GM15510 (cell line): ENCODE results near the gene ZBTB25.

ENCODE experiments used
- POLR2A ChIP-seq: IDR thresholded peaks from 3 replicates; pipeline ENCODE4 v1.6.1; 2011; ENCODE audit warnings: borderline replicate concordance; ENCODE audit not compliant: insufficient read length; ENCODE audit errors: extremely low read depth

Gene ZBTB25

DNA sequence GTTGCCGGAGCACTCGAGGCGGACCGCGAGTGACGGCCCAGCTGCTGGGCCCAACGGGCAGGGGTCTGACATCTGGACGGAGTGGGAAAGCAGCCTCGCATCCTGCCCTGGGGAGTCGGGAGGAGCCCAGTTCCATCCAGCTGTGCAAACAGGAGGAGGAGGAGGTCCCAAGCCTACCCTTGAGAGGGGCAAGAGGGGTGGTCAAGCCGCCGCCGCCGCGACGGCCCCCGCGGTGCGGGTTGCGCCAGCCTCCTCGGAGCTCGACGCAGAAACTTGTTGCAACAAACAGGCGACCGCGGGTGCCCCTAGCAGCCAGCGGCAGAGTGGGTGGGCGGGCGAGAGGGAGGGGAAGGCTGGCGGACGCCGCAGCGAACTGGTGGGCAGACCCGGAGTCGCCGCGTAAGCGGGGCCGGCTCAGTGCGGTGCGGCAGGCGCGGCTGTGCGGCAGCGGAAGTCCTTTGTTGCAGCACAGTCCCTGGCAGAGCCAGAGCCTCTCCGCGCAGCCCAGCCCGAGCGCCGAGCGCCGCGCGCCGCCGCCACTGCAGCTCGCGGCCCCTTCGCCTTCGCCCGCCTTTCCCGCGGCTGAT is 765 bp upstream of the ZBTB25 start, which contains the start of gene ZBTB1:
Gene ZBTB1, plus strand, starts transcription at position 461 of the 587 bp plus-strand sequence. CDS start 16,735 bp downstream, outside the sequence.
- TF ChIP-seq POLR2A: peak; percentile 70

- no peak for TF ChIP-seq POLR2A
Measured at GRCh38 chr14:64502887-64503433, 678 bp downstream of the ZBTB25 start.

DNA sequence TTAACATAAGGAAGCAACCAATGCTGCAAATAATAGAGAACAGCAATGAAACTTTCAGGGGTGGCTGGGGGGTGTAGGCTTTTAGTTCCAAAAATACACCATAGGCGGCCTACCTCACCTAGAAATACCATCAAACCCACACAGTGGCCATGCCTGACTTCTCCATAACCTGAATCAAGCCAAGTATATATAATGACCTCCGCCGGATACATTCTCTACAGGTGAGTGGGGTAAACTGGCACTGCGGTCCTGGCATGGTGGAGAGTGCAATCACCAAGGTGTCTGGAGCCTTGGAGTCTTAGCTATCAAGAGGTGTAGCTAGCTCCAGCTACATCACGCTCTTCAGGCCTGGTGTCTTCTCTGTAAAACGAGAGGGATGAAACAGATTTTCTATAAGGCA is 1.2 kb downstream of the ZBTB25 start:
- no peak for TF ChIP-seq POLR2A

GRCh38 chr14:64501411-64502171 is 2.0 kb downstream of the ZBTB25 start:
- TF ChIP-seq POLR2A: no peak

- no peak for TF ChIP-seq POLR2A
Measured at GRCh38 chr14:64500088-64500487, 3.5 kb downstream of the ZBTB25 start.

- no peak for TF ChIP-seq POLR2A
Measured at GRCh38 chr14:64496764-64497163, 6.9 kb downstream of the ZBTB25 start.

- TF ChIP-seq POLR2A: no peak
Measured at GRCh38 chr14:64495252-64495651, 8.4 kb downstream of the ZBTB25 start.

DNA sequence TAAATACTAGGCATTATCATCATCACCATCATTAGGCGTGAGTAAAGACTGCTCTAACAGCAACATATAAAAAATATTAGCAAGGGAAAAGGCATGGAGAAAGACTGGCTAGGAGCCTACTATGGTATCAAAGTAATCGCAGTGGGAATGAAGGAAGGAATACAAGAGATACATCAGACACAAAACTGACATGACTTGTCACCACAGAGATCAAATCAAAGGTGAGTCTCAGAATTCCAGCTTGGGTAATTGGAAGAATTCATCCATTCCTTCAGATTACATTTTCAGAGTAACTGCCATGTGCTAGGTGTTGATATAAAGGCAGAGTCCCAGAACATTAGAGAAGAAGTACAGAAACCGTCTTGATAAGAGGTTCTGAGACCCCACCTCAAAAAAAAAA is 10.2 kb downstream of the ZBTB25 start:
- TF ChIP-seq POLR2A: no peak

DNA sequence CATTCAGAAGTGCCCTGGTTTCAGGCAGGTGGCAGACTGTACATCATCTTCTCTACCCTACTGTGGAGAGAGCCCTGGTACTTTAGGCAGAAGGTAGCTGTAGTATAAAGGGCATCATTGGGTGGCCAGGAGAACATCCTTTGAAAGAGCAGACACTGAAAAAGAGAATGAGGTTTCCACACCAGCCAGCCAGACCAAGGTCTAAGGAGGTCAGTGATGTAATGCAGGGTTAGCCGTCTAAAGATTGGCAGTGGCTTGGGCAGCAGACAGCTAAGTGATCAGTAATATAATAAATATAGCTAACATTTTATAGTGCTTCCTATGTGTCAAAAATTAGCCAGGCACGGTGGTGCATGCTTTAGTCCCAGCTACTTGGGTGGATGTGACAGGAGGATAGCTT is 12.0 kb downstream of the ZBTB25 start:
- TF ChIP-seq POLR2A: no peak

DNA sequence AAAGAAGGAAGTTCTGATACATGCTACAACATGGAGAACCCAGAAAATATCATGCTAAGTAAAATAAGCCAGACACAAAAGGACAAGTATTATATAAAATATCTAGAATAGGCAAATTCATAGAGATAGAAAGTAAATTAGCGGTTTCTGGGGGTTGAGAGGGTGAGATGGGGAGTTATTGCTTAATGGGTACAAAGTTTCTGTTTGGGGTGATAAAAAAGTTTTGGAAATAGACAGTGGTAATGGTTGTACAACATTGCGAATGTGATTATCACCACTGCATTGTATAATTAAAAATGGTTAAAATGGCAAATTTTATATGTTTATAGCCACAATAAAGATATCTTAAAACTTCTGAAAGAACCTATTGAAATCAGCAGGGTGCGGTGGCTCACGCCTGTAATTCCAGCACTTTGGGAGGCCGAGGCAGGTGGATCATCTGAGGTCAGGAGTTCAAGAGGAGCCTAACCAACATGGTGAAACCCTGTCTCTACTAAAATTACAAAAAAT is 15.0 kb downstream of the ZBTB25 start:
- no peak for TF ChIP-seq POLR2A

GRCh38 chr14:64478634-64479250 is 24.9 kb downstream of the ZBTB25 start:
- TF ChIP-seq POLR2A: no peak

DNA sequence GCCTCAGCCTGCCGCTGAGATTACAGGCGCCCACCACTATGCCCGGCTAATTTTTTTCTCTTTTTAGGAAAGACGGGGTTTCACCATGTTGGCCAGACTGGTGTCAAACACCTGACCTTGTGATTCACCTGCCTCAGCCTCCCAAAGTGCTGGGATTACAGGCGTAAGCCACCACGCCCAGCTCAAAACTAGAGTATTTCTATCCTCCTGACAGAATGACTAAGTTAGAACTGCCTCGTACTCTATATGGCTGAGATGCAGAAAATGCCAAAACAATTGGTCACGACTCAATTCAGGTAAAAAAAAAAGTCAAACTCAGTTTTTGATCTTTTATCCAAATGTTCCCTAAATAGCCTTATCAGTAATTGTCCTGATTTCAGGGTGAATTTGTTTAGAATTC is 27.2 kb downstream of the ZBTB25 start:
- TF ChIP-seq POLR2A: no peak

- no peak for TF ChIP-seq POLR2A
Measured at GRCh38 chr14:64475585-64476273, 27.9 kb downstream of the ZBTB25 start.

- TF ChIP-seq POLR2A: no peak
Measured at GRCh38 chr14:64474698-64475097, 28.9 kb downstream of the ZBTB25 start.

DNA sequence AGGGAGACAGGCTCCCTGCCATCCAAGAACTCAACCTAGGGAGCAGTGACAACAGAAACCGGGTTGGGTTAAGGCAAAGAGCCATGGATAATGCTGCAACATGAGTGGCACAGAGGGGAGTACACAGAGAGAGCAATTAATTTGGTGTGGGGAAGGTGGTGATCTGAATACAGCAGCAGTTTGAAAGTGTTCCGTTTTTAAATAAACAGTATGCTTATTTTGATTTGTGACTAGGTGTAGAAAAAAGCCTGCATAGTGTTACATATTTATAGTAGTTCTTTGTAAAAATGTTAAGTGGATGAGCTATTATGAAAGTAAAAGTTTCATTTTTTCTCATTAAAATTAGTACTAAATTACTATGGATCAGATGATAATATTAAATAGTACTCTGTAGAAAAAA is 29.6 kb downstream of the ZBTB25 start:
- TF ChIP-seq POLR2A: no peak
